Gastrocnemius medialis (tissue), 4 donors: ENCODE data around the gene ENPP3.

Source experiments
- POLR2A ChIP-seq, 2 donors: fragments of 450-650 bp; IDR thresholded peaks; one replicate each; pipeline ENCODE4 v1.6.1; 2017; ENCODE audit warnings: antibody characterized with exemption in 2 of 2, mild to moderate bottlenecking in 2 of 2, moderate library complexity in 2 of 2
- TF ChIP-seq, protein P1 (sequence below), 5 experiments: fragments of 450-650 bp in 3 of 5; fragments of 200-600 bp in 2 of 5; sonication (generic) in 2 of 5; IDR thresholded peaks in 4 of 5; conservative IDR thresholded peaks in 1 of 5; 1 replicate in 4 of 5; 2 replicates in 1 of 5; pipeline ENCODE4 v1.5.1; 2016 to 2019; ENCODE audit warnings: antibody characterized with exemption in 5 of 5, mild to moderate bottlenecking in 3 of 5, moderate library complexity in 3 of 5

DNA sequence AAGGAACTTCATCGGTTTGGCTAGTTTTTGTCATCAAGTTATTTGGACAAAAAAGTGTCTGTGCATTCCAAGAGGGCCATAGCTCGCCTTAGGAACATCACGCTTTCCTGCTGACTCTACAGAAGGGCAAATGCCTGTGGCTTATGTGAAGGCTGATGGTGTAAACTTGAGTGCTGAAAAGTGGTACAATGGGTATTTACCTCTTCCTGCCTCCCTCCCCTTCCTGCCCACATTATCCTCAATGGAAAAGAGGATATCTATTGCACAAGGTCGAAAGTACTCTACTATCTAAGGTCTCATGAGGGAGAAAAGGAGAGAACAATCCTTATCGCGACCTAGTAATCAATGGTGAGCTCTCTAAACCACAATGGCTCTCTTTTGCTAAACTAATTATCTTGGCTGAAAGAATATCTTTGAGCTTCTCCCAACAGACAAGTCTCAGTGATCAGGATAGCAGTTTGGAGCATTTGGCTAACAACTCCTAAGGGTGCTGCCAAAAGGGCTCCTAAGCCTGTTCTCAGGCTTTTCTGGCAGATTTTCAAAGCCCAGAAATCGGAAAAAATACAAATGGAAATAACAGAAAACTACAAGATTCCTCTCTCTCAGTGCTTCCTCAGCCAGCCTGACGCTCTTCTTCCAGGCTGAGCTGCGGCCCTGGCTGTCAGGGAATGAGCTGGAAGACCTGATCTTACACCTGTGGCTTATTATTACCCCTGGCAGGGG, 128.1 kb downstream of the ENPP3 start:
- TF ChIP-seq, protein P1, sequence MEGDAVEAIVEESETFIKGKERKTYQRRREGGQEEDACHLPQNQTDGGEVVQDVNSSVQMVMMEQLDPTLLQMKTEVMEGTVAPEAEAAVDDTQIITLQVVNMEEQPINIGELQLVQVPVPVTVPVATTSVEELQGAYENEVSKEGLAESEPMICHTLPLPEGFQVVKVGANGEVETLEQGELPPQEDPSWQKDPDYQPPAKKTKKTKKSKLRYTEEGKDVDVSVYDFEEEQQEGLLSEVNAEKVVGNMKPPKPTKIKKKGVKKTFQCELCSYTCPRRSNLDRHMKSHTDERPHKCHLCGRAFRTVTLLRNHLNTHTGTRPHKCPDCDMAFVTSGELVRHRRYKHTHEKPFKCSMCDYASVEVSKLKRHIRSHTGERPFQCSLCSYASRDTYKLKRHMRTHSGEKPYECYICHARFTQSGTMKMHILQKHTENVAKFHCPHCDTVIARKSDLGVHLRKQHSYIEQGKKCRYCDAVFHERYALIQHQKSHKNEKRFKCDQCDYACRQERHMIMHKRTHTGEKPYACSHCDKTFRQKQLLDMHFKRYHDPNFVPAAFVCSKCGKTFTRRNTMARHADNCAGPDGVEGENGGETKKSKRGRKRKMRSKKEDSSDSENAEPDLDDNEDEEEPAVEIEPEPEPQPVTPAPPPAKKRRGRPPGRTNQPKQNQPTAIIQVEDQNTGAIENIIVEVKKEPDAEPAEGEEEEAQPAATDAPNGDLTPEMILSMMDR (IDR thresholded peaks at IDR 0.05 in 4 of 5, conservative IDR thresholded peaks at IDR 0.05 in 1 of 5): no peak
- TF ChIP-seq POLR2A (IDR thresholded peaks at IDR 0.05): no peak
